ENCODE data around the gene CYB5A. TPM values are rescaled to one million over a fixed set of nuclear protein-coding genes. Genes with fewer than 3 reads are reported as not detected.

CYB5A gene
- polyA plus RNA-seq, 1 of the 3 experiments (the other 2 are of a cell fraction), result 42.1 TPM

DNA sequence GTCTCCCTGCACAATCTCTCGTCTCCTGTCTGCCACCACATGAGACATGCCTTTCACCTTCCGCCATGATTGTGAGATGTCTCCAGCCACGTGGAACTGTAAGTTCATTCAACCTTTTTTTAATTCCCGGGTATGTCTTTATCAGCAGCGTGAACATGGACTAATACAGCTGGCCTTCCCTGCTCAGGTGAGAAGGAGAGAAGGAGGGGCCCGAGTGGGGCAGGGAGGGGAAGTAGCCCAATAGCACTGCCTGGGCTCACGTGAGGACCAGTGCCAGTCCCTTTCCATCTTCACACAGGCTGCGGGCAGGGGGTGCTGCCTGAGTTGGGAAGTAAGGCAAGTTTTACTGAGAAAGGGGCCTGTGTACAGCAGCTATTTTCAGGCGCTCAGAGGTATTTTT is 70.7 kb downstream of the CYB5A start:
- no peak overlapping the region for H3K27ac ChIP-seq (ENCODE audit: low read depth in 2 of 2, low read length in 1 of 2)
- no peak overlapping the region for H3K4me3 ChIP-seq (ENCODE audit: low read depth in 2 of 2, low read length in 1 of 2)
- H3K36me3 ChIP-seq (replicated peaks in 1 of 2; ENCODE audit: control insufficient read depth in 1 of 2, insufficient read depth in 2 of 2, low read length in 1 of 2), result no peaks in the 10 kb centered on the region
- DNase-seq, result no peak
- no peaks in the 10 kb centered on the region for H3K9me2 ChIP-seq
- no peaks in the 10 kb centered on the region; the same call in 1 of the 2 replicates for H3K27me3 ChIP-seq (ENCODE audit: insufficient read depth)
- ChIA-PET CTCF (no interaction called here), POLR2A (no interaction called here)
- no peaks in the 10 kb centered on the region for H3F3A ChIP-seq (replicated peaks; ENCODE audit: insufficient read depth)
- H3K4me1 ChIP-seq (ENCODE audit: control insufficient read depth in 1 of 2, insufficient read depth in 2 of 2, low read depth in 1 of 2, low read length in 1 of 2), result peaks cover 0 to 13% of the 10 kb centered on the region in 2 experiments; a peak in 2 of 4 replicates
- TF ChIP-seq NRF1 (IDR thresholded peaks at IDR 0.05; ENCODE audit: low read depth, low read length), result no peak
- TF ChIP-seq GATA2 (CRISPR knock-in tag; IDR thresholded peaks at IDR 0.05), result no peak
- no peak for TF ChIP-seq MXI1 (IDR thresholded peaks at IDR 0.05; ENCODE audit: low read depth, low read length)
- TF ChIP-seq RAD21 (IDR thresholded peaks at IDR 0.05; ENCODE audit: low read length), result no peak
- no peak for TF ChIP-seq SMC3 (IDR thresholded peaks at IDR 0.05; ENCODE audit: low read depth, low read length)
- 57% methylated on average over 9 of the region's 9 CpGs for WGBS (ENCODE audit: low lambda C conversion rate)
- H4K20me1 ChIP-seq (ENCODE audit: insufficient read depth), result no peaks in the 10 kb centered on the region
- no peaks in the 10 kb centered on the region for H3K79me2 ChIP-seq (ENCODE audit: insufficient read depth)
- no peaks in the 10 kb centered on the region for H3K9me3 ChIP-seq
- H2AFZ ChIP-seq (ENCODE audit: low read depth), result no peak overlapping the region
- no peak overlapping the region for H3K9ac ChIP-seq
- H3K4me2 ChIP-seq, result no peak overlapping the region

DNA sequence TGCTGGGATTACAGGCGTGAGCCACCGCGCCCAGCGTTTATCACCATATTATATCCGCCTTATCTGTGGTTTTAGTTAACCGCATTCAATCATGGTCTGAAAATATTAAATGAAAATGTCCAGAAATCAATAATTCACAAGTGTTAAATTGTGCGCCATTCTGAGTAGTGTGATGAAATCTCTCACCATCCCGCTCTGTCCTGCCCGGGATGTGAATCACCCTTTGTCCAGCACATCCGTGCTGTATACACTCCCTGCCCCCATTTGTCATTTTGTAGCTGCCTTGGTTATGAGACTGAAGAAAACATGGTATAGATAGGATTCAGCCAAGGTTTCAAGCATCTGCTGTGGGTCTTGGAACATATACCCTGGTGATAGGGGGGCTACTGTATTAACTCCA is 72.7 kb downstream of the CYB5A start:
- Histone ChIP-seq H2AFZ (ENCODE audit: low read depth) (no peak overlapping the region), H3K4me3 (ENCODE audit: low read depth in 2 of 2, low read length in 1 of 2) (no peak overlapping the region), H3K9ac (no peak overlapping the region), H3K79me2 (ENCODE audit: insufficient read depth) (no peaks in the 10 kb centered on the region), H3K9me3 (no peaks in the 10 kb centered on the region), H3K27ac (ENCODE audit: low read depth in 2 of 2, low read length in 1 of 2) (no peak overlapping the region), H3K4me2 (no peak overlapping the region), H3F3A (replicated peaks; ENCODE audit: insufficient read depth) (no peaks in the 10 kb centered on the region), H3K4me1 (ENCODE audit: control insufficient read depth in 1 of 2, insufficient read depth in 2 of 2, low read depth in 1 of 2, low read length in 1 of 2) (no peaks in the 10 kb centered on the region), H3K9me2 (no peaks in the 10 kb centered on the region), H4K20me1 (ENCODE audit: insufficient read depth) (no peaks in the 10 kb centered on the region), H3K27me3 (ENCODE audit: insufficient read depth) (no peaks in the 10 kb centered on the region; the same call in 1 of the 2 replicates), H3K36me3 (replicated peaks in 1 of 2; ENCODE audit: control insufficient read depth in 1 of 2, insufficient read depth in 2 of 2, low read length in 1 of 2) (no peaks in the 10 kb centered on the region)
- ChIA-PET CTCF (no interaction called here), POLR2A (no interaction called here)
- WGBS (ENCODE audit: low lambda C conversion rate), result 73% methylated on average over 10 of the region's 10 CpGs
- TF ChIP-seq GABPA (IDR thresholded peaks at IDR 0.05; ENCODE audit: low read depth) (no peak), TAF1 (IDR thresholded peaks at IDR 0.05; ENCODE audit: borderline replicate concordance, low read depth, low read length) (no peak), CHD2 (IDR thresholded peaks at IDR 0.05; ENCODE audit: low read length, partially characterized antibody) (no peak)
- DNase-seq, result no peak

DNA sequence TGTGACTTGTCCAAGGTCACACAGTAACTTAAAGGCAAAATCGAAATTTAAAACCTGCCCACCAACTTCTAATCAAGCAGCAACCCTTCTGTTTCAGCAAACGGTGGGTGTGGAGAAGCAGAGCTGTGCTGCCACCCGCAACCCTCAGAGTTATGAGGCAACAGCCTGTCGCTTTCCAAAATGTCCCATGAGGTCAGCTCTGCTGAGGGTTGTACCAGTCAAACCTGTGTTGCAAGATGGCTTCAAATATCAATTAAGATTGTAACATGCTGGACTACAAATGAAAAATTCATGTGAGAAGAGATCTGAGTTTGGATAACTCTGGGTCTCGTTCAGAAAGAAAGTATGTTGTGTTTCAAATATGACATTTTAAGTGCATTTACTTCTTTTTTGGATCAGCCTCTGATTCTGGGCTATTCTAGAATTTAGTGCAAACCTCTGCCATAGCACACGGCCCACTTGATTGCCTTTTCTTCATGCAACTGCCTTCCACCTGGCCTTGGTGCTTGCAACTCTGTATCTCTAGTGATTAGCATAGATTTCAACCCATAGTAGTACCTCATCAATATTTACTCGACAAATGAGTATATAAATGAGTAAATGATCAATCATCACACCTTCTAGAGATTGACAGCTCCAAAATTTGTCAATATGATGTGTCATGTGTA is 74.2 kb downstream of the CYB5A start:
- no peak overlapping the region for H3K4me3 ChIP-seq (ENCODE audit: low read depth in 2 of 2, low read length in 1 of 2)
- POLR2A ChIA-PET, result no interaction called here
- no peak overlapping the region for H3K4me2 ChIP-seq
- no peaks in the 10 kb centered on the region for H3K79me2 ChIP-seq (ENCODE audit: insufficient read depth)
- no peak overlapping the region for H3K27ac ChIP-seq (ENCODE audit: low read depth in 2 of 2, low read length in 1 of 2)
- DNase-seq, result no peak
- no peak overlapping the region for H2AFZ ChIP-seq (ENCODE audit: low read depth)
- H4K20me1 ChIP-seq (ENCODE audit: insufficient read depth), result no peaks in the 10 kb centered on the region
- H3F3A ChIP-seq (replicated peaks; ENCODE audit: insufficient read depth), result no peaks in the 10 kb centered on the region
- H3K9me2 ChIP-seq, result no peaks in the 10 kb centered on the region
- CTCF ChIA-PET, result no interaction called here
- no peak overlapping the region for H3K9ac ChIP-seq
- no peaks in the 10 kb centered on the region for H3K36me3 ChIP-seq (replicated peaks in 1 of 2; ENCODE audit: control insufficient read depth in 1 of 2, insufficient read depth in 2 of 2, low read length in 1 of 2)
- no peaks in the 10 kb centered on the region for H3K9me3 ChIP-seq
- H3K27me3 ChIP-seq (ENCODE audit: insufficient read depth), result no peaks in the 10 kb centered on the region; the same call in 1 of the 2 replicates
- 40% methylated on average over 7 of the region's 7 CpGs for WGBS (ENCODE audit: low lambda C conversion rate)
- H3K4me1 ChIP-seq (ENCODE audit: control insufficient read depth in 1 of 2, insufficient read depth in 2 of 2, low read depth in 1 of 2, low read length in 1 of 2), result no peaks in the 10 kb centered on the region
- TF ChIP-seq FOXM1 (IDR thresholded peaks at IDR 0.05; ENCODE audit: low read depth), result no peak
- TF ChIP-seq CHD2 (IDR thresholded peaks at IDR 0.05; ENCODE audit: low read length, partially characterized antibody), result no peak
- TF ChIP-seq MEF2A (IDR thresholded peaks at IDR 0.05; ENCODE audit: borderline replicate concordance, low read depth), result no peak
